ENCODE data around the gene HRH2.
"Not testable (repeated sequence)": the region's sequence is repeated elsewhere in the genome, so short reads cannot be mapped to it uniquely, and the experiment has no call there.

HRH2 gene

GRCh38 chr5:175650430-175651205 lies 7.3 kb upstream of the HRH2 start:
- not testable (repeated sequence) for DNase-seq

GRCh38 chr5:175652741-175653663 lies 4.9 kb upstream of the HRH2 start:
- peak; percentile 73 to 78 for DNase-seq

GRCh38 chr5:175653763-175654162 lies 4.1 kb upstream of the HRH2 start:
- DNase-seq, result no peak

- DNase-seq, result no peak
Measured at GRCh38 chr5:175654339-175654738, 3.5 kb upstream of the HRH2 start.

GRCh38 chr5:175654807-175655206 lies 3.1 kb upstream of the HRH2 start:
- DNase-seq, result no peak

GRCh38 chr5:175655411-175655810 lies 2.5 kb upstream of the HRH2 start:
- DNase-seq, result no peak

- no peak for DNase-seq
Measured at GRCh38 chr5:175656966-175657365, 905 bp upstream of the HRH2 start.

GRCh38 chr5:175658299-175659145 lies 651 bp downstream of the HRH2 start:
- DNase-seq, result peak in 1 of 2 experiments; percentile 30

GRCh38 chr5:175659546-175660253 lies 1.8 kb downstream of the HRH2 start:
- DNase-seq, result no peak

- no peak for DNase-seq
Measured at GRCh38 chr5:175663186-175664184, 5.6 kb downstream of the HRH2 start.

- no peak for DNase-seq
Measured at GRCh38 chr5:175664723-175665122, 6.9 kb downstream of the HRH2 start.

GRCh38 chr5:175666216-175666615 lies 8.3 kb downstream of the HRH2 start:
- DNase-seq, result no peak

- DNase-seq, result no peak
Measured at GRCh38 chr5:175668006-175668405, 10.1 kb downstream of the HRH2 start.

GRCh38 chr5:175670372-175670771 lies 12.5 kb downstream of the HRH2 start:
- DNase-seq, result no peak

- DNase-seq, result no peak
Measured at GRCh38 chr5:175671013-175671412, 13.1 kb downstream of the HRH2 start.

GRCh38 chr5:175672976-175673648 lies 15.2 kb downstream of the HRH2 start:
- DNase-seq, result no peak

GRCh38 chr5:175674731-175675346 lies 17.0 kb downstream of the HRH2 start:
- no peak for DNase-seq

- no peak for DNase-seq
Measured at GRCh38 chr5:175675873-175676272, 18.0 kb downstream of the HRH2 start.

GRCh38 chr5:175677571-175677970 lies 19.7 kb downstream of the HRH2 start:
- DNase-seq, result no peak

- DNase-seq, result no peak
Measured at GRCh38 chr5:175678074-175678473, 20.2 kb downstream of the HRH2 start.

All from activated CD4-positive, alpha-beta T cell treated with anti-CD3 and anti-CD28 coated beads, Interleukin-2, amount 50 U/mL, for 4 hours (primary cell).